ENCODE data around the gene PNPLA7.
"Not testable (repeated sequence)": the region's sequence is repeated elsewhere in the genome, so short reads cannot be mapped to it uniquely, and the experiment has no call there.

DNA sequence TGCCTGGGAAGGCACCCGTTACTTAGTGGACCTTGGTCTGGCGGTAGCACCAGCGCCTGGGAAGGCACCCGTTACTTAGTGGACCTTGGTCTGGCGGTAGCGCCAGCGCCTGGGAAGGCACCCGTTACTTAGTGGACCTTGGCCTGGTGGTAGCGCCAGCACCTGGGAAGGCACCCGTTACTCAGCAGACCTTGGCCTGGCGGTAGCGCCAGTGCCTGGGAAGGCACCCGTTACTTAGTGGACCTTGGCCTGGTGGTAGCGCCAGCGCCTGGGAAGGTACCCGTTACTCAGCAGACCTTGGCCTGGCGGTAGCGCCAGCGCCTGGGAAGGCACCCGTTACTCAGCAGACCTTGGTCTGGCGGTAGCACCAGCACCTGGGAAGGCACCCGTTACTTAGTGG lies 39.1 kb downstream of the PNPLA7 start:
- TF ChIP-seq, protein P1, sequence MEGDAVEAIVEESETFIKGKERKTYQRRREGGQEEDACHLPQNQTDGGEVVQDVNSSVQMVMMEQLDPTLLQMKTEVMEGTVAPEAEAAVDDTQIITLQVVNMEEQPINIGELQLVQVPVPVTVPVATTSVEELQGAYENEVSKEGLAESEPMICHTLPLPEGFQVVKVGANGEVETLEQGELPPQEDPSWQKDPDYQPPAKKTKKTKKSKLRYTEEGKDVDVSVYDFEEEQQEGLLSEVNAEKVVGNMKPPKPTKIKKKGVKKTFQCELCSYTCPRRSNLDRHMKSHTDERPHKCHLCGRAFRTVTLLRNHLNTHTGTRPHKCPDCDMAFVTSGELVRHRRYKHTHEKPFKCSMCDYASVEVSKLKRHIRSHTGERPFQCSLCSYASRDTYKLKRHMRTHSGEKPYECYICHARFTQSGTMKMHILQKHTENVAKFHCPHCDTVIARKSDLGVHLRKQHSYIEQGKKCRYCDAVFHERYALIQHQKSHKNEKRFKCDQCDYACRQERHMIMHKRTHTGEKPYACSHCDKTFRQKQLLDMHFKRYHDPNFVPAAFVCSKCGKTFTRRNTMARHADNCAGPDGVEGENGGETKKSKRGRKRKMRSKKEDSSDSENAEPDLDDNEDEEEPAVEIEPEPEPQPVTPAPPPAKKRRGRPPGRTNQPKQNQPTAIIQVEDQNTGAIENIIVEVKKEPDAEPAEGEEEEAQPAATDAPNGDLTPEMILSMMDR (IDR thresholded peaks at IDR 0.05), result not testable (repeated sequence)
- TF ChIP-seq POLR2A (IDR thresholded peaks at IDR 0.05), result not testable (repeated sequence)
